GM23248 (cell line): ENCODE results near the gene SLIT3.

Source experiments
- EZH2 ChIP-seq: fragments of 200-600 bp; sonication (generic); IDR thresholded peaks from 2 replicates; pipeline ENCODE4 v1.6.1; 2018; ENCODE audit warnings: antibody characterized with exemption, mild to moderate bottlenecking; ENCODE audit not compliant: insufficient read depth, poor library complexity, severe bottlenecking
- EZH2phosphoT487 ChIP-seq: fragments of 200-600 bp; sonication (generic); IDR thresholded peaks from 2 replicates; pipeline ENCODE4 v1.6.1; 2018; ENCODE audit warnings: antibody characterized with exemption, moderate library complexity, mild to moderate bottlenecking, low read depth; ENCODE audit not compliant: insufficient read depth

DNA sequence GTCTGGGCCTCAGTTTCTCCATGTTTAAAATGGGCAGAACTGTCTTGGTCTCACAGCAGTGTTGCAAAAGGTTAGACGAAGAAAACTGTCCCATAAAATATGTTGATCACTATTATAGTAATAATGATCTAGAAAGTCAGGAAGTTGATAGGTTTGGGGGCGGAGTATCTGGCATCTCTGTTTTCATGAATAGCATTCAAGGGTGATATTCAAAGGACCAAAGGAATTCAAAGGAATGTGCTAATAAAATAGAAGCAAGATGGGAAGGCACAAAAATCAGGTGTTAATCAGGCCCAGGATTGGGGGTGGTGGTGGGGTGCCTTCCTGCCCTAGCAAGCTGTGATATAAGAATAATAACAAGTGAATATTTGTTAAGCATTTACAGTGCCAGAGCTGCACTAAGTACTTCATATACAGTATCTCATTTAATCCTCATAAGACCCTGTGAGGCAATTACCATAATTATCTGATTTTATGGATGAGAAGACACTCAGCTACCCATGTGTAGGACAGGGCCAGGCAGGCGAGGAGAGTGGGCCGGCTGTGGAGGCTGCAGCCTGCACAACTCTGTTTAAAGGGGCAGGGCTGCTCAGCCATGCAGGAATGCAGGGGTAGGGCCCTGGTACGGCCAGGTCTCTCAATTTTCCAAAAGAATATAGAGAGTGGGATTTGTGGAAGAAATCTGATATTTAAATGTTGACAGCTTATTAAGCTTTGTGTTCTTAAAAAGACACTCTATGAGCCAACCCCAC is 579.8 kb downstream of the SLIT3 start:
- no peak for TF ChIP-seq EZH2phosphoT487
- TF ChIP-seq EZH2, result no peak
